LNCaP clone FGC (cell line): ENCODE results near the gene ZNF737.

Experiments
- DNase-seq: peaks from one replicate; pipeline ENCODE4 v3.0.0-alpha.2; 2011; ENCODE audit warnings: low read depth
- H3K4me3 ChIP-seq: 2 replicates; pipeline ENCODE4 v1.5.1; 2011; ENCODE audit warnings: mild to moderate bottlenecking, low read depth, low read length, control low read depth
- TF ChIP-seq, protein P1 (sequence below): IDR thresholded peaks from 2 replicates; pipeline ENCODE4 v1.5.1; 2012; ENCODE audit warnings: mild to moderate bottlenecking; ENCODE audit not compliant: control insufficient read depth, insufficient read depth; ENCODE audit errors: extremely low read depth

Gene ZNF737

DNA sequence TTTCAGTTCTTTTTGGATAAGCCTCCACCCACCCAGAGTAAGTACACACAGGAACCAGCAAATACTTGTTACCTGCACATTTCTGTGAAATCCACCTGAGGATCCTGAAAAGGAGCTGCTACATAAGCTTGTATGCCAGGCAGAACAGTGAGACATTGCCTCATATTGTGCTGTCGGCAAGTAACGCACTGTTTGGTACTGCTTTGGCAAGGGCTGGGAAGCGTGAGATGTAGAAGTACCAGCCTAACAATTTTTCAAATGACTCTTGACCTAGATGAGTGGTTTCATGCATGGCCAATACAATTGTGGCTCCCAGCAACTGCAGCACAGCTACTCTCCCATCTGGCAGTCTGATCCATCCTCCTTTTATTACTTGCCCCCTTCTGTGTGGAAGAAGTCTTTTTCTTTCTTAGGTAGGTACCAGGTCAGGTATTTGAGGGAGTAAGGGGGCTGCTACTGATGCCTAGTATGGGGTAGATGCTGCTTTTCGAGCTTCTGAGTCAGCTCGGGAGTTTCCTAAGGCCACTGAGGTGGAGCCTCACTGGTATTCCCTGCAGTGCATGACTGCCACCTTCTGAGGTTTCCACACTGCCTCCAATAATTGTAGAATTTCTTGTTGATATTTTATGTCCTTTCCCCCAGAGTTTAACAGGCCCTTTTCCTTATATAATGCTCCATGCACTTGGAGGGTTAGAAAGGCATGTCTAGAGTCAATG, 52.2 kb downstream of the ZNF737 start:
- no peak for DNase-seq

DNA sequence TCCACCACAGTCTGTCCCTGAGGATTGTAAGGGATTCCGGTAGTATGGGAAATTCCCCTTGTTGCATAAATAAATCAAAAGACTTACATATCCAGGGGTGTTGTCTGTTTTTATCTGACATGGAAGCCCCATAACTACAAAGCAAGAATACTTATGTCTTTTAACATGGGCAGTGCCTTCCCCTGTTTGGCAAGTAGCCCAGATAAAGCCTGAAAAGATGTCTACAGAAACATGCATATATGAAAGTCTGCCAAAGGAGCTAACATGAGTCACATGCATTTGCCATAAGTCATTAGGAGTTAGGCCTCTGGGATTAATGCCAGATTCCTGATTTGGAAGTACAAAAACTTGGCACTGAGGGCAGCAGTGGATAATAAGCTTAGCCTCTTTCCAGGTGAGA, 62.1 kb downstream of the ZNF737 start:
- H3K4me3 ChIP-seq, result no peak overlapping the region
- TF ChIP-seq, protein P1, sequence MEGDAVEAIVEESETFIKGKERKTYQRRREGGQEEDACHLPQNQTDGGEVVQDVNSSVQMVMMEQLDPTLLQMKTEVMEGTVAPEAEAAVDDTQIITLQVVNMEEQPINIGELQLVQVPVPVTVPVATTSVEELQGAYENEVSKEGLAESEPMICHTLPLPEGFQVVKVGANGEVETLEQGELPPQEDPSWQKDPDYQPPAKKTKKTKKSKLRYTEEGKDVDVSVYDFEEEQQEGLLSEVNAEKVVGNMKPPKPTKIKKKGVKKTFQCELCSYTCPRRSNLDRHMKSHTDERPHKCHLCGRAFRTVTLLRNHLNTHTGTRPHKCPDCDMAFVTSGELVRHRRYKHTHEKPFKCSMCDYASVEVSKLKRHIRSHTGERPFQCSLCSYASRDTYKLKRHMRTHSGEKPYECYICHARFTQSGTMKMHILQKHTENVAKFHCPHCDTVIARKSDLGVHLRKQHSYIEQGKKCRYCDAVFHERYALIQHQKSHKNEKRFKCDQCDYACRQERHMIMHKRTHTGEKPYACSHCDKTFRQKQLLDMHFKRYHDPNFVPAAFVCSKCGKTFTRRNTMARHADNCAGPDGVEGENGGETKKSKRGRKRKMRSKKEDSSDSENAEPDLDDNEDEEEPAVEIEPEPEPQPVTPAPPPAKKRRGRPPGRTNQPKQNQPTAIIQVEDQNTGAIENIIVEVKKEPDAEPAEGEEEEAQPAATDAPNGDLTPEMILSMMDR, result no peak
- peak; percentile 59 for DNase-seq

More for the DNA sequence above, 52.2 kb downstream of the ZNF737 start:
- TF ChIP-seq, protein P1, result no peak
- H3K4me3 ChIP-seq, result no peak overlapping the region
